Stimulated activated CD4-positive, alpha-beta T cell treated with anti-CD3 and anti-CD28 coated beads, Interleukin-1b, Interleukin-23, amount 100 ng/mL, for 24 hours (primary cell): Measurements from ENCODE around the gene SMIM35.
A peak's percentile ranks its signal among the peaks of the same experiment; 100 is the strongest.

Experiments
- DNase-seq, 4 experiments: peaks; one replicate each; pipeline ENCODE4 v3.0.0-alpha.2; 2020; ENCODE audit warnings: low read depth in 4 of 4, low spot score in 1 of 4

Gene SMIM35

DNA sequence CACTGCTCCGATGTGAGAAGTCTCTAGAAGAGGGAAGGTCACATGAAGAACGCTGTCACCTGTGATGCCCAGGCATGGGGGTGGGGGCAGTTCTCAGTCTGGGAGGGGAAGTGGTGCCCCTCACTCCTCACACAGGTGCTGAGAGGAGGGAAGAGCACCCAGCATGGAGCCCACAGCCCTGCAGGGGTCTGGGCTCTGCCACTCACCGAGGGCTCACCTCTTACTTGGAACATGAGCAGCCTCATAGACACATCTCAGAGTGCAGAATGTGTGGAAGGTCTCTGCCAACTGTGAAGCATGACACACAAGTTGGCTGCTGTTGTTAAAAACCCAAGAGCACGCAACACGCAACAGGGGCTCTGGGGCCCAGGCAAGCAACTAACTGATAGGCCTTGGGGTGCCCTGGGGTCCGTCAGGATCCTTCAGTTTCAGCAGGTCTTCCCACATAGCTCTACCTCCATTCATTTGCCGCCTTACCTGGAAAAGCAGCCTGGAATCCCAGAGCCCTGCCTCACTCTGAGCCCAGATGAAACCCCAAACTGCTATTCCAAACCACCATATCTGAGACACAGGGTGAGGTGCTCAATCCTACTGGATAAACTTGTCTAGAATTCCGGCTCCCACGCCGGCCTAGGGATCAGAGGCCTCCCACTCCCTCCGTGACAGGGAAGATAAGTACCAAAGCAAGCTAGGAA, 27.4 kb downstream of the SMIM35 start:
- no peak for DNase-seq

DNA sequence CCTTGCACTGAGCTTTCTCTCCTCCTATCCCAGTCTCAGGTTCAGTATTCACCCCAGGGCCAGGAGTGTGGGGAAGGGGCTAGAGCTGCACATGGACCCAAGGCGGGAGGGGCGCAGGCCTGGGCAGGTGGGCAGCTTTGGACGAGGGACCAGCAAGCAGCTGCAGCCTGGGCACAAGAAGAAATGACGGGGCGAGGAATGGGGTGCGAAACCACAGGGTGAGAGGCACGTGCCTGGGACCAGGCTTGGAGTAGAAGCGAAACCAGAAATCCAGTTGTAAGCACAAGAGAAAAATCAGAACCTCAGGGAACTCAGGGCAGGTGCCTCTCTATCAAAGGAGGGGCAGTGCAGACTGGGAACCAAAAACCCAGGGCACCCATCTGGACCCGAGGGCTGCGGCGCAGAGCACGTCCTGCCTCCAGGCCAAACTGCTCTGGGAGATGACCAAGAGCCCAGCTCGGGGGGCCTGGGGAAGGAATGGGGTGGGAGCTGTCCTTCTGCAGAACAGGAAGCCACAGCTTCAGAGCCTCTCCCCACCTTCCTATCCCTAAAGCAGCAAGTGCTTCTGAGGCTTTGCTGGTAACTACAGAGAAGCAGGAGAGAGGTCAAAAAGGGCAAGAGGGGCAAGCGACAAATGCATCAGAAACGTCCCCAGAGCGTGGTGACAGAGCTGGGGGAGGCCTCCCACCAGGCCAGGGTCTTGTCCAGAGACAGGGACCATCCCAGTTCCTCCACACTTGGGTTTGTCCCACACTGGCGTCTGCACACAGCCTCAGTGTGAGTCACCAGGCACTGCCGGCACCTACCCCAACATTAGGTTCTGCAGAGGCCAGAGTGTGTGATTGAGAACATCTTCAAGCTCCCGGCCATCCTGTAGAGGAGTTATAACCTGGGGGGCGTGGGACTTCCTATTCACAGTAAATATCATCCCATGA, 28.2 kb downstream of the SMIM35 start:
- no peak for DNase-seq

DNA sequence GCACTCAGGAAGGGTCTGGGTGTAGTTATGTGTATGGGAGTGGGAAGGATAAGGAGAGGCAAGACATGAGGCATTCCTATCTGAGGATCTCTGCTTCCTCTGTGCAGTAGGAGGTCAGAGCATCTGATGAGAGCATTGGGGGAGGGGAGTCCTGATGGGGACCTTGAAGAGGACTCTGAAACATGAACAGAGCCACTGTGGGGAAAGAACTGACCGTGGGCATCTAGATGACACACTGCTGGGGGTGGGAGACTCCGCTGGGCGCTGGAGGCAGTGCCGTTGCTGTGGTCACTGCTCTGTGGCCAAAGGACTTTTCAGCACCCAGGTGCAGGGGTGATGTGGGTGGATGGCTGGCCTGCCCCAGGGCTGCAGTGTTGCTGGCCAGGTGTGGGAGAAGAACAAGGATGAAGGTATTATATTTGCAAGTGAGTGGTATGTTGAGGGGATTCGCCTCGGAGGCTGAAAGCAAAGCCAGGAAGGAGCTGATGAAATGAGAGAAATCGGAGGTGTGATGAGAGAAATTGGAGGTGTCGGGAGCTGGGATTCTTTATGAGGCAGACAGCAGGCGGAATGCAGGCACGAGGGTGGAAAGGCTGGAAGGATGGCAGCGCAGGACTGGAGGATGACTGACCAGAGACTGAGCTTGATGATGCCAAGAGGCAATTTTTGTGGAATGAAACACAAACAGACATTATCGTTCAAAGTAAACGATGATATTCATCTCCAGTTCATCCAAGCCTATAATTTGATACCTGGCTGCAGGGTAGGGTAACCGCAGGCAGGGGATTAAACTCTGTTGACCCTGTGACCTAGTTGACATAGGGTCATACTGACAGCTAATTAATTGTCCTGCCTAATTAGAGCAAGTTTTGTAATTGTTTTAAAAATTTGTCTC, 29.3 kb downstream of the SMIM35 start:
- no peak for DNase-seq

DNA sequence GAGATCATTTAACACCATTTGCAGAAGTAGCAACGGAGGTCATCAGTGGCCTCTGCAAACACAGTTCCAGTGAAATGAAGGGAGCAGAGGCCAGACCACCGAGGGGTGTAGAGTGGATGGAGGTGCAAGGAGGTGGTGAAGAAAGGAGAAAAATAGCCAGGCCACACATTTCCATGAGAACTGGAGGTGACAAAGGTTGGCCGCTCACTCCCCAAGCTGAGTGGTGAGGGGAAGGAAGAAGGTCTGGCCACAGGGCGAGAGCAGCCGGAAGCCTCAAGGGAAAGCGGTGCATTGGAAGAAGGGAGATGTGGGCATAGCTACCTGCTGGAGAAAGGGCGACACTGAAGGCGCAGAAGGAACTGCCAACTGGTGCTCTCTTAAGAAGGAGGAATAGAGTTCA, 30.0 kb downstream of the SMIM35 start:
- no peak for DNase-seq

DNA sequence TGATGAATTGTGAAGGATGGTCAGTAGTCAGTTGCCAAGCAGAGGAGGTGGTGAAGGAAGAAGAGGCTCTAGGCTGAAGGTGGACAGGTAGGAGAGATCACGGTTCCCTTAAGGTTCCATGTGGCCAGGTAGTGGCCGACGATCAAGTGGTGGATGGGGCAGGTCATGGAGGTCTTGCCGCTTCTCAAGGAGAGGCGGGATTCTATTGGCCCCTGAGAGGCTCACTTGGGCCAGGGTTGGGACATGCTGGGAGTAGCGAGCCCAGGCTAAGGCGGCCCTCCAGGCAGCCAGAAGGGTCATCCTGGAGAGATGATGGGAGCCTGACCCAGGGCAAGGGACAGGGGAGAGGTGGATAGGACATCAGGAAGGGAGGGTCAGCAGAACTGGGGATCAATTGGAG, 30.8 kb downstream of the SMIM35 start:
- no peak for DNase-seq

DNA sequence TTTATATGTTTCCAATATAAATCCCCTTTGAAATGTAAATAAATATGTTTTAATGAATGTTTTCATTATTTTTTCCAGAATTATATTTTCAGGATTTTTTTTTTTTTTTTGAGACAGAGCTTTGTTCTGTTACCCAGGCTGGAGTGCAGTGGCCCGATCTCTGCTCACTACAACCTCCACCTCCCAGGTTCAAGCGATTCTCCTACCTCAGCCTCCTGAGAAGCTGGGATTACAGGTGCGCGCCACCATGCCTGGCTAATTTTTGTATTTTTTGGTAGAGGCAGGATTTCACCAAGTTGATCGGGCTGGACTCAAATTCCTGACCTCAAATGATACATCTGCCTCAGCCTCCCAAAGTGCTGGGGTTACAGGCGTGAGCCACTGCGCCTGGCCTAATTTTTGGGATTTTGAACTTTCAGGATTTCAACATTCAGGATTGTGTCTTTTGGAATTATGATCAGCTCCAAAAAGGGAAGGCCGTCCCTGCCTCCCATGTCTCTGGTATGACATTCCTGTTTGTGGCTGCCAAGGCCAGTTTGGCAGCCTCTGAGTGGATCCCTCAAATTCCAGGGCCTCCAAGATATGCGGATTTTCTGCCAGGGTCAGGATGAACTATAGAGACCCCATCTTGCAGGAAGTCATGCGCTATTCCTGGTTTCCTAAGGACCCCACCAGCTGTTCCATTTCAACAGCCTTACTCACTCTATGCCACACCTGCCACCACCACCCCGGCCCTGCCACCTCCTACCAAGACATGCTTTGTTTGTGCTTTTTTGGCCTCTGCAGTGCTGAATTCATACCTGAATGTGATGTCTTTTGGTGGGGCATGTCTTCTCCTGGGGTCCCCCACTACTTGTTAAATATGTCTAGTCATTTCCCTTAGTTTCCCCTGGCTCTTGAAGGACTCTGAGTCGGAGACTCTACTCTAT, 31.8 kb downstream of the SMIM35 start:
- DNase-seq, result no peak

DNA sequence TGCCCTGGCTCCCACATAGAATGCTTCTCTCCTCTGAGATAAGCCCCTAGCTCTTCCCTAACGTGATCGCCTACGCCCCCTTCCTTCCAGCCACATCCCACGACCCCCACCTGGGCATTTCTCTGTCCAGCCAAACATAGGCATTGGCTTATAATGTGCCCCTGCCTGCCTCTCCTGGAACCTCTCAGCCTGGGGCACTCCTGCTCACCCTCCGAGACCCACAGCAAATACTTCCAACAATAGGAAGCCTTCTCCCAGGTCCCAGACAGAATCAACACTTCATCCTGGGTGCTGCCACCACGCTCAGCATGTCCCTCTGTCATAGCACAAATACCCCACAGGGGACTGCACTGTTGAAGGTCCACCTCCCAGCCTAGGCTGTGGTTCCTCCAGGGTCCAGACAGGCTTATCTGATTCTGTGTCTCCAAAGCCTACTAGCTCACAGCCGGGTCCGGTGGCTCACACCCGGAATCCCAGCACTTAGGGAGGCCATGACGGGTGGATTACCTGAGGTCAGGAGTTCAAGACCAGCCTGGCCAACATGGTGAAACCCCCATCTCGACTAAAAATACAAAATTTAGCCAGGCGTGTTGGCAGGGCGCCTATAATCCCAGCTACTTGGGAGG, 34.1 kb downstream of the SMIM35 start:
- DNase-seq, result no peak

DNA sequence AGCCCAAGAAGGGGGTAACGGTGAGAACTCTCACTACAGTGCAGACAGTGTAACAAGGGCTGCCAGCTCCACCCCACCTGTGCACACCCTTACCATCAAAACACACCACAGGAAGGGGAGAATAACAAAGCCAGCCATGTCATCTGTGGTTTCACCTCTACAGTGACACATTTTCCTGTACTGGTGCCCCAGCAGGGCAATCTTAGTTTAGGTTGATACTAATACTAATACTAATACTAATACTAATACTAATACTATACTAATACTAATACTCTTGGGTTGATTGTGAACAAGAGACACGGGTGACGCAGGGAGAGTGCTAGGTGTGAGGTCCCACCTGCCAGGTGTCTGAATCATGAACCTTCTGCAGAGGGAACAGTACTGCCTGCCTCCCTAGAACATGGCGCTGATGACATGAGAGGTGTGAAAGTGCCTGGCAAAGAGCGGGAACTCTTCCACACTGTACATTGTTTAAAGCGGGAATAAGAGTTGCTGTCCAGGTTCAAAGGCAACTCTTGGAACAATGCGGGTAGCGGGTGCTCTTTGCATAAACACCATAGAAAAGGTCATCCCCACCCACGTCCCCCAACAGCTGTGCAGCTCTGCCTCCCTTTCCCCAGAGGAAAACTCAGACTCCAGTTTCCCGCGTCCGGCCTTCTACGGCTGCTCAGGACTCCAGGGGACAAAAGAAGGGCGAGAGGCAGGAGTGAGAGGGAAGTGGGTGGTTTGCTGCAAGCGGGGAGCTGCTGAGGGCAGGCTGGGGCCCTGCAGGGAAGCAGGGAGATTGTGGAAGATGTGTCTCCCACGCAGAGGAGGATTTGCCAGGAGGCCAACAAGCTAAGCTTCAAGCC, 34.9 kb downstream of the SMIM35 start:
- peak in 2 of 4 experiments; percentile 21 to 37 for DNase-seq

DNA sequence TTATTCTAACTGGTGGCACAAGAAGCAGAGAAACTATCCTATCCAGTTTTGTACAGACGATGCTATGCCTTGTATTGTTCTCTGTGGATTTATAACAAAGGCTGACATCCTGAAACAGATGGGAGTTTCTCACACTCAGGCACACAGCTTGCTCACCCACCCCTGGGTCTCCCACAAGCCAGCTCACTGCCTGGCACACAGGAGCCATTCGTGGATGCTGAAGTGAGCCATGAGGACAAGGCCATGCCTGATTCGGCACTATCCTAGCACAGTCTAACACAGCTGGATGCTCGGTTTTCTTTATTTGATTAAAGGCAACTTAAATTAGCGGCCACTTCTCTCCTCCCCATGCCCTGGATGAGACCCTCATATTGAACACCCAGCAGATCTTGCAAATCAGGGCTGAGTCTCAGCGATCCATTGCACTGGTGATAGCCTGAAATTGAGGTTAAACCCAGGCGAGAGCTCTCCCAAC, 35.6 kb downstream of the SMIM35 start:
- DNase-seq, result no peak

DNA sequence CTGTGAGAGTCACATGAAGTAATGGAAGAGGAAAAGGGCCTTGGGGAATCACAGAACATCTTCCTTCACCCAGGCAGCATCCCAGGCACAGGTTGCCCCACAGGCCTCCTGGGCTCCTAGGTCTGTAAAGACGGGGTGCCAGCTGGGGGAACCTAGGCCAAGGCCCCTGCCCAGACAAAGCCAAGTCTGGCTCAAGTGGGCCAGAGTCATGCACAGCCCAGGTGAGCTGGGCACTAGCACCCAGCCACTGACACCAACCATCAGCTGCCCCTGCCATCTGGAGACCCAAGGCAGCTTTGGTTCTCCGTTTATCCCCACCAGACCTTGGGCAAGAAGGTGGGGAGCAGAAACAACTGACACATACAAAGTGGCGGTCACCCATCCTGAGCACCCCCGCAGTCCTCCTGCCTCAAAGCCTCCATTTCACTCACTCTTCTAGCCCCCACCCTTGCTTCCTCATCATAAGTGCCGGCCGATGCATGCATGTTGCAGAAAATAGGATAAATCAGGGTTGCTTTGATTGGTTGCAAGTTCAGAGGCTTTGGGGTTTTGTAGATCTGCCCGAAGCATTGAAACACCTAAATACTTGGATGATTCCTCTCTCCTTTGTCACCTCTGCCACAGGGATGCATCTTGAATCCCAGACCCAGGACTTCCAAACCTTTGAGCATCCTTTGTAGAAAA, 36.4 kb downstream of the SMIM35 start:
- DNase-seq, result no peak

DNA sequence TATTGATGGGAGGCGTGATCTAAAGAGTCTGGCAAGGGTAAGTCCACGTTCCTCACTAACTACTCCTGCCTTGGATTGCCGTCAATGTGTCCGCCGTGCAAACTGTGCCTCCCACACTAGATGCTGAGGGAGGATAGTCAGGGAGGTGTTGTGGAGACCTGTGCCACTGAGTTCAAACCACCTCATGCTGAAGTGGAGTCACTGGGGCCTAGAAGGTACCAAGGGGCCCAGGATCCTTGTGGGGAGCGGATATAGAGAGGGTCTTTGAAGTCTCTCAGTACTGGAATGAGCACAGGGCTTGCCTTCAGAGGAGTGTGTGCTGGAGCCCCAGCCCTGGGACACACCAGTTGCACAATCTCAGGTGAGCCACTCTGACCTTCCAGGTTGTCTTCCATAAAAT, 37.0 kb downstream of the SMIM35 start:
- no peak for DNase-seq

DNA sequence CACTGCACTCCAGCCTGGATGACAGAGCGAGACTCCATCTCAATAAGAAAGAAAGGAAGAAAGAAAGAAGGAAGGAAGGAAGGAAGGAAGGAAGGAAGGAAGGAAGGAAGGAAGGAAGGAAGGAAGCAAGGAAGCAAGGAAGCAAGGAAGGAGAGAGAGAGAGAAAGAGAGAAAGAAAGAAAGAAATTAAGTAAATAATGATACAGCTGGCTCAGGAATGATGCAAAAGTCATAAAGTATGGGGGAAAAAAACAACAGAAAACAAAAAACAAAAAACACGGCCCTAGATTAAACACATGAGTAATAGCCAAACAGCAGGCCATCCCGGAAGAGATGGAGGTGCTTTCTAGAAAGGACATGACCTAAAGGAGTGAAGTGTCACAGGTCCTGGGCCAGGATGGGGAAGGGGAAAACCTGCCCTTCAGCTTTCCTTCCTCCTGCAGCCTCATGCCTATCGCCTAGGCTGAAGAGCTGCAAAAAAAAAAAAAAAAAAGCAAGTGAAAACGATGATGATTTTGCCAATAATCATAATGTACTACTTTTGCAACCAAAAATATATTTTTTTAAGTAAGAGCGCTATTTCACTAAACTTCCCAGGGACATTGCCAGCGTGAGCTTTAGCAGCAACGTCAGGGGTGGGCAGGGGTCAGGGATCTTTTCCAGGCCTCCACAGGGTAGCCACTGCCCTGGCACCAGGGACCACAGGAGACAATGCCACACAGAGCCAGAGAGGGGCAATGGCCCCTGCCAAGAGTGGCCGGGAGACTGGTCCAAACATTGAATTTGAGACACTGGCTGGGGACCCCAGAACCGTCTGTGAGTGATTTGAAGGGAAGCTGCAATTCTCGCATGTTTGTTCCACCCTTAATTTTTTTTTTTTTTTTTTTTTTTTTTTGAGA, 38.0 kb downstream of the SMIM35 start:
- no peak for DNase-seq

DNA sequence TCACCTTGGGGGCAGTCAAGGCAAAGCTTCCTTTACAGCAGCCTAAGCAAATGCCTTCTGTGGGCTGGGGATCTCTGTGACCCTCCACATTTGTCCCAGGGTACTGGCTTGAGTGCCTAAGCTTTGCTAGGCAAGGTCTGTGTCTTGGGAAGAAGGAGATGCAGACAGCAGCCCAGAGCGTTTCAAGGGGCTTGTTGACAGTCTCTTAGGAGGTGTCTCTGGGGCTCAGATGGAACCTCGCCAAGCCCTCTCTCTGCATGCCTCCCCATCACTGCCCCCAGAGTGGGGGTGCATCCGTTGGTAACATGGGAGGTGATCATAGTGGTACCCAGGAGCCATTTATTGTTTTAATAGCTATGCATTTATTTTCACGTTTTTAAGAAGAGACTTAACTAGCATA, 39.0 kb downstream of the SMIM35 start:
- no peak for DNase-seq

DNA sequence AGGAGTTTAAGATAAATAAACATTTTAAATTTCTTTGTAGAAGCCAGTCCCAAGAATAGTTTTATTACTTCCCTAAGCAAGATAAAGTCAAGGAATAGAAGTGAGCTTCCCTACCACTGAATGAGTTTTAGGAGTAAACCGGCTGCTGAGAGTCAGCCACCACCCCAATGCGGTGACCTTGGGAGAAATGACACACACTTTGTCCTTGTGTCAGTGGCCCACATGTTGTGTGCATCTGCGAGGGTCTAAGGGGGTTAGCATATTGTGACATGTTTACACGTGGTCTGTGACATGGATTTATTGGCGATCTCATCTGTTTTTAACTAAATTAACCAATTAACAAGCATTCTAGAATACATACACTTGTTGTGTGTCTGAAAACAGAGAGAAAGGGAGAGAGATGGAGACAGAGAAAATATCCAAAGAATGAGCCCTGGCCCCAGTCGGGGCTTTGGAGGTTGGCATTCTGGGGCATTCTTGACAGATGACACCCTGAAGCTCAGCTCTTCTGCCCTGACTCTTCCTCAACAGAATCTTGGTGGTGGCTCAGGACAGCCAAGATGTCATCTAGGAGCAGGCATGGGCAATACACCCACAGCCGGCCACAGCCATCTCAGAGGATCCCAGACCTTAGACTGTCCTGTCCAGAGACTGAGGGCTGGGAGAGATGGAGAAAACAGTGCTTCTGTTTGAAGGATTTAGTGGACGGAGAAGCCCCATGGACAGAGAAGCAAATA, 39.6 kb downstream of the SMIM35 start:
- no peak for DNase-seq

DNA sequence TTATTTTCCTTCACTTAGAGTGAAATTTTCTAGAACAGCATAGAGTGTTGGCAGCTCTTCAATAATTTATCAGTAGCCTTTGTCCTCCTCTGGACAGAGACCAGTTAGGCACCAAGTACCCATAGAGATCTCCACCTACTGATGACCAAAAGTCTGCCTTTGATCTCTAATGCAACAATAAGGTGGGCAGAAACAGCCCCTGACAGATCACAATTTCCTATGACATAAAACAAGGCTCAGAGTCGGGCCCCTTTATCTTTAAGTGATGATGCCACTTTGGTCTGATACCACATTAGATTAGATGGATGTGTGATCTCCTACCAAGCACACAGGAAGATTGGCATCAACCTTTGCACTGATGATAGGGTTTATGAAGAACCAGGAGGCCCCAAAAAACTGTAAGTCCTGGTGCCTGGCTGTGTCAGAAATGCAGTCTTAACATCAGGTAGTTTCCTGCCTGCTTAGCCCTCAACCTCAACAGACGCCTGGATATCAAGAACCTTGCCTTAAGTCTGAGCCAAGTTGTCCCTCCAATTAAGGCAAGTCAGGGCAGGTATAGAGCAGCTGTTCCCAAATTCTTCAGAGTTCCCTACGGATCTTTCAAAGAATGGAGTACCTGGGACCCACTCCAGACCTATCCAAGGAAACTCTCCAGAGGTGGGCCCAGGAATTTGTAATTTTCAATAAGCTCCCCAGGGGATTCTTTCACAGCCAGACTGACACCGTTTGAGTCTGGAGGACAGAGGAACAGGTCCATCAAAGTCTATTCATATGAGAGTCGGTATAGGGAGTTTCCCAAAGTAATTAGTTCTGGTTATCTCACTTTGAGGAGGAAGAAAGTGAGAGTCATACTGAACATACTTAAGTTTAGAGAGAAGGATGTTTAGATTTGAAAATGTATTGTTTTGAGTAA, 40.5 kb downstream of the SMIM35 start:
- no peak for DNase-seq

DNA sequence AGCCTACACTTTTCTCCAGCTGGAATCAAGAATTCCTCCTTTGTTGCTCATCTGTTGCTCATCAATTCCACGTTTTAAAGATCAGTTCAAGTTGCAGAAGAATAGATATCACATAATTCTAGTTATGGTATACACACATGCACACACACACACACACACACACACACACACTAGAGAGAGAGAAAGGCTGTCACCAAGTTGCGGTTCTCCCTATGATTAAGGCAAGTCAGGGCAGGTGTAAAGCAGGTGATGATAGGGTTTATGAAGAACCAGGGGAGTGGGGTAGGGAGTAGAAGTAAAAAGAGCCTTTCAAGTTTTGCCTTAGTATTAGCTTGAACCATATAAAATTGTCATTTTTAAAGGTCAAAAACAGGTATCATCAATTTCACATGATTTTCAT, 41.6 kb downstream of the SMIM35 start:
- DNase-seq, result no peak
